Mesendoderm (in vitro differentiated cells): Measurements from ENCODE around the gene GALNT16.

Experiments
- DNase-seq: peaks from one replicate; pipeline ENCODE4 v3.0.0; 2013
- H2AK5ac ChIP-seq: 2 replicates; pipeline ENCODE4 v1.6.1; 2013; ENCODE audit warnings: low read length, inconsistent platforms
- H2BK120ac ChIP-seq: 2 replicates; pipeline ENCODE4 v1.6.1; 2013; ENCODE audit warnings: low read depth, mild to moderate bottlenecking, low read length, moderate library complexity, mixed read lengths
- H2BK15ac ChIP-seq: replicated peaks from 2 replicates; pipeline ENCODE4 v1.6.1; 2013; ENCODE audit warnings: low read depth, mild to moderate bottlenecking, moderate library complexity
- H2BK5ac ChIP-seq: 2 replicates; pipeline ENCODE4 v1.6.1; 2013; ENCODE audit warnings: low read length, inconsistent platforms
- H3K18ac ChIP-seq: 2 replicates; pipeline ENCODE4 v1.6.1; 2013; ENCODE audit warnings: mild to moderate bottlenecking, low read length, mixed read lengths
- H3K23ac ChIP-seq: one replicate; pipeline ENCODE4 v1.6.1; 2013; ENCODE audit warnings: low read length
- H3K27ac ChIP-seq: 2 replicates; pipeline ENCODE4 v1.5.1; 2013; ENCODE audit warnings: low read depth, mild to moderate bottlenecking, inconsistent platforms, low read length, moderate library complexity
- H3K27me3 ChIP-seq: 2 replicates; pipeline ENCODE4 v1.6.1; 2013; ENCODE audit warnings: low read length, control low read depth, mild to moderate bottlenecking, inconsistent platforms; ENCODE audit not compliant: insufficient read depth, poor library complexity
- H3K36me3 ChIP-seq: 2 replicates; pipeline ENCODE4 v1.6.1; 2013; ENCODE audit warnings: low read length, inconsistent platforms; ENCODE audit not compliant: control insufficient read depth, insufficient read depth
- H3K4ac ChIP-seq: one replicate; pipeline ENCODE4 v1.6.1; 2013; ENCODE audit warnings: low read depth, mild to moderate bottlenecking, low read length, moderate library complexity
- H3K4me1 ChIP-seq: 2 replicates; pipeline ENCODE4 v1.6.1; 2013; ENCODE audit warnings: low read depth, low read length, inconsistent platforms; ENCODE audit not compliant: control insufficient read depth
- H3K4me2 ChIP-seq: 2 replicates; pipeline ENCODE4 v1.6.1; 2013; ENCODE audit warnings: low read length
- H3K4me3 ChIP-seq: 2 replicates; pipeline ENCODE4 v1.5.1; 2013; ENCODE audit warnings: mild to moderate bottlenecking, low read length
- H3K56ac ChIP-seq: one replicate; pipeline ENCODE4 v1.6.1; 2013; ENCODE audit warnings: low read length
- H3K79me1 ChIP-seq: 2 replicates; pipeline ENCODE4 v1.6.1; 2013; ENCODE audit warnings: low read length, inconsistent platforms
- H3K79me2 ChIP-seq: 2 replicates; pipeline ENCODE4 v1.6.1; 2013; ENCODE audit warnings: mild to moderate bottlenecking, low read length; ENCODE audit not compliant: control insufficient read depth, insufficient read depth
- H3K9ac ChIP-seq: 2 replicates; pipeline ENCODE4 v1.6.1; 2013; ENCODE audit warnings: low read length, inconsistent platforms
- H4K5ac ChIP-seq: one replicate; pipeline ENCODE4 v1.6.1; 2013; ENCODE audit warnings: low read length
- H4K8ac ChIP-seq: one replicate; pipeline ENCODE4 v1.6.1; 2013; ENCODE audit warnings: low read depth, mild to moderate bottlenecking, control low read depth, low read length, moderate library complexity
- WGBS: extraction: QIAGEN DNeasy Blood & Tissue Kit; methylation state at CpG from one replicate; pipeline ENCODE4 v1.1.7; 2013; ENCODE audit warnings: low lambda C conversion rate, missing lambda C conversion rate; ENCODE audit not compliant: insufficient coverage; ENCODE audit errors: extremely low coverage; 5-methylcytosine and 5-hydroxymethylcytosine counted together

Gene GALNT16

DNA sequence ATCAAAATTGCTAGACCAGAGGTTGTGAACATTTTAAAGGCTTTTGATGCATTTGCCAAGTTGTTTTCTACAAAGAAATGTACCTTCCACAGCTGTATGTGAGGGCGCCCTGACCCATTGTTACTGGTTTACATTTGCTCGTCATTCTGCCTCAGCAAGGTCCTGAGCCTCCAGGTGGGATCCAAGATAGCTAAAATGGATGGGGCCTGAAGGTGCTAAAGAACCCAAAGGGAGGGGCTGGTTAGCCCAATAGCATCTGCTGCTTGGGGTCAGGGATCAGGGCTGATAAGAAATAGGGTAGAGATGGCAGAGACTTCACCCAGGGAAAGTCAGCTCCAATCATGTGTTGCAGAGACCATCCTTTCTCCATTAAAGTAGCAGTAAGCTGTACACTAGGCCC lies 43.1 kb downstream of the GALNT16 start:
- no peak overlapping the region for H2BK120ac ChIP-seq
- no peaks in the 10 kb centered on the region for H3K79me2 ChIP-seq
- H3K9ac ChIP-seq = no peak overlapping the region
- no peak overlapping the region for H3K18ac ChIP-seq
- DNase-seq = no peak
- no peak overlapping the region for H3K4ac ChIP-seq
- no peaks in the 10 kb centered on the region for H3K36me3 ChIP-seq
- no CpG with 5 or more reads among the region's 2 CpGs for WGBS
- H3K79me1 ChIP-seq = no peaks in the 10 kb centered on the region
- H3K27ac ChIP-seq = no peak overlapping the region
- H3K4me2 ChIP-seq = no peak overlapping the region
- H2AK5ac ChIP-seq = no peak overlapping the region
- H3K56ac ChIP-seq = no peak overlapping the region
- H4K5ac ChIP-seq = no peak overlapping the region
- no peak overlapping the region for H3K23ac ChIP-seq
- H2BK5ac ChIP-seq = no peak overlapping the region
- H3K4me3 ChIP-seq = no peak overlapping the region
- no peak overlapping the region for H2BK15ac ChIP-seq
- H3K27me3 ChIP-seq = no peaks in the 10 kb centered on the region
- H4K8ac ChIP-seq = no peak overlapping the region
- H3K4me1 ChIP-seq = no peaks in the 10 kb centered on the region

DNA sequence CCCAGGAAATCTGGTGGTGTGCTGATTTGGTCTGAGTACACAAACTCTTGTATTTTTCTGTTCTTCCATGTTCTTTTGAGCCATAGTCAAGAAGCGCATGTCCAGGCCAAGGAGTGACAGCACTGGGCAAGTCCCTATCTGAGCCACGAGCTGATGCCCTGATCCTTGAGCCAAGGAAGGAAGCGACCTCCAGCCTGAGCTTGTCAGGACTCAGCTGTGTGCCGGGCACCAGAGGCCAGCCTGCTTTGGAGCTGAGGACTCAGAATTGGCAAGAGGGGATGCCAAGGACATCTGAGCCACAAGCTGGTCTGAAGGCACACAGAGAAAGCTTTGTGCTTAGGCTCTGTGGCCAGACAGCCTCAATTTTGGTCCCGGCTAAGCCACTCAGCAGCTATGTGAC lies 52.6 kb downstream of the GALNT16 start:
- Histone ChIP-seq H3K9ac (no peak overlapping the region), H4K8ac (no peak overlapping the region), H3K4me2 (no peak overlapping the region), H2BK15ac (no peak overlapping the region), H3K79me2 (no peaks in the 10 kb centered on the region), H3K27me3 (no peaks in the 10 kb centered on the region), H2BK120ac (no peak overlapping the region), H3K18ac (no peak overlapping the region), H4K5ac (no peak overlapping the region), H3K4me3 (no peak overlapping the region), H3K4ac (no peak overlapping the region), H3K23ac (no peak overlapping the region), H3K36me3 (no peaks in the 10 kb centered on the region), H2BK5ac (no peak overlapping the region), H3K56ac (no peak overlapping the region), H3K79me1 (no peaks in the 10 kb centered on the region), H2AK5ac (no peak overlapping the region), H3K27ac (no peak overlapping the region), H3K4me1 (no peaks in the 10 kb centered on the region)
- DNase-seq = no peak
- no CpG with 5 or more reads among the region's 5 CpGs for WGBS

DNA sequence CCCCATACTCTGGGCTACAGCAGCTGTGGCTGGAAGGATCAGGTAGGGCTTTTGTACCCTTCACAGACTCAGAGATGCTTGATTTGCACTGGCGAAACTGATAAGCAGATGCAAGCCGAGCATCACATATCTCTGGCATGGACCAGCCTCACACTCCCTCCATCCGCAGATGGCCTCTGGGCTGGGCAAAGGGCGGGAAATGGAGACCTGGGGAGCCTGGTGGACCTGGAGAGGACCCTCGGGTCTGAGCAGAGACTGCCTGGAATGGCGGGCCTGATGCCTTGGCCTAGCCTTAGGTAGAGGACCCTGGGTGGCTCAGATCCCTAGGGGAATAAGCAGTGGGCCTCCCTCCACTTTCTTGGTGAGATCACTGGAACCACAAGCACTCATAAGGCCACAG lies 53.2 kb downstream of the GALNT16 start:
- Histone ChIP-seq H3K56ac (no peak overlapping the region), H2BK15ac (no peak overlapping the region), H3K27ac (no peak overlapping the region), H3K4me1 (no peaks in the 10 kb centered on the region), H4K5ac (no peak overlapping the region), H3K18ac (no peak overlapping the region), H3K4me2 (no peak overlapping the region), H3K79me1 (no peaks in the 10 kb centered on the region), H3K27me3 (no peaks in the 10 kb centered on the region), H3K23ac (no peak overlapping the region), H2BK120ac (no peak overlapping the region), H3K36me3 (no peaks in the 10 kb centered on the region), H3K4me3 (no peak overlapping the region), H3K4ac (no peak overlapping the region), H3K9ac (no peak overlapping the region), H2BK5ac (no peak overlapping the region), H3K79me2 (no peaks in the 10 kb centered on the region), H2AK5ac (no peak overlapping the region), H4K8ac (no peak overlapping the region)
- WGBS = no CpG with 5 or more reads among the region's 6 CpGs
- no peak for DNase-seq

GRCh38 chr14:69314327-69314726 lies 54.4 kb downstream of the GALNT16 start:
- H3K79me2 ChIP-seq = no peaks in the 10 kb centered on the region
- no peaks in the 10 kb centered on the region for H3K79me1 ChIP-seq
- H3K23ac ChIP-seq = no peak overlapping the region
- no peak overlapping the region for H2BK15ac ChIP-seq
- WGBS = no CpG with 5 or more reads among the region's 1 CpG
- H3K36me3 ChIP-seq = no peaks in the 10 kb centered on the region
- H3K18ac ChIP-seq = no peak overlapping the region
- no peak overlapping the region for H3K4me2 ChIP-seq
- H3K9ac ChIP-seq = no peak overlapping the region
- H3K4me1 ChIP-seq = no peaks in the 10 kb centered on the region
- no peak overlapping the region for H2BK120ac ChIP-seq
- no peak overlapping the region for H4K5ac ChIP-seq
- no peak overlapping the region for H3K27ac ChIP-seq
- H4K8ac ChIP-seq = no peak overlapping the region
- DNase-seq = no peak
- no peak overlapping the region for H3K4me3 ChIP-seq
- no peak overlapping the region for H3K4ac ChIP-seq
- no peak overlapping the region for H2BK5ac ChIP-seq
- H3K56ac ChIP-seq = no peak overlapping the region
- no peaks in the 10 kb centered on the region for H3K27me3 ChIP-seq
- H2AK5ac ChIP-seq = no peak overlapping the region

DNA sequence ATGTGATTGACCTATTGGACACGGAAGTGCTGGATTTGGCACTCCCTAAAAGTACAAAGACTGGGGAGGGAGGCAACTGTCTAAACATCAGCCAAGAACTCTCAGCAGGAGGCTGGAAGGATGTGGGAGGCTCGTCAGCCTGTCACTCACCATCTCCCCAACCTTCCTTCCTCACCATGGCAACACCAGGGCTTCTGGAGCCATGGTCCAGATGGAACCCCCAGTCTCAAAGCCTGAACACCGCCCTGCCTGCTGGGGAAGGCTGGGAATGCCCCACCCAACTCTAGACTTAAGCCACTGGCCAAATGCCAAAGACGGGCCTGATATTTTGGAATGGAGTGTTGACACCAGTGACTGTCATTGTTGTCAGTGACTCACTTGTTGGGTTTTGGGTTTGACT lies 55.3 kb downstream of the GALNT16 start:
- H2BK5ac ChIP-seq = no peak overlapping the region
- H3K27me3 ChIP-seq = no peaks in the 10 kb centered on the region
- no peak overlapping the region for H2AK5ac ChIP-seq
- no peaks in the 10 kb centered on the region for H3K36me3 ChIP-seq
- H3K4ac ChIP-seq = no peak overlapping the region
- no peak overlapping the region for H3K9ac ChIP-seq
- H3K23ac ChIP-seq = no peak overlapping the region
- no peak overlapping the region for H3K18ac ChIP-seq
- no peaks in the 10 kb centered on the region for H3K4me1 ChIP-seq
- no peak overlapping the region for H2BK120ac ChIP-seq
- no peak overlapping the region for H4K5ac ChIP-seq
- WGBS = no CpG with 5 or more reads among the region's 4 CpGs
- H2BK15ac ChIP-seq = no peak overlapping the region
- H3K4me2 ChIP-seq = no peak overlapping the region
- H3K79me2 ChIP-seq = no peaks in the 10 kb centered on the region
- DNase-seq = no peak
- no peak overlapping the region for H3K27ac ChIP-seq
- H3K4me3 ChIP-seq = no peak overlapping the region
- H3K56ac ChIP-seq = no peak overlapping the region
- no peak overlapping the region for H4K8ac ChIP-seq
- no peaks in the 10 kb centered on the region for H3K79me1 ChIP-seq

DNA sequence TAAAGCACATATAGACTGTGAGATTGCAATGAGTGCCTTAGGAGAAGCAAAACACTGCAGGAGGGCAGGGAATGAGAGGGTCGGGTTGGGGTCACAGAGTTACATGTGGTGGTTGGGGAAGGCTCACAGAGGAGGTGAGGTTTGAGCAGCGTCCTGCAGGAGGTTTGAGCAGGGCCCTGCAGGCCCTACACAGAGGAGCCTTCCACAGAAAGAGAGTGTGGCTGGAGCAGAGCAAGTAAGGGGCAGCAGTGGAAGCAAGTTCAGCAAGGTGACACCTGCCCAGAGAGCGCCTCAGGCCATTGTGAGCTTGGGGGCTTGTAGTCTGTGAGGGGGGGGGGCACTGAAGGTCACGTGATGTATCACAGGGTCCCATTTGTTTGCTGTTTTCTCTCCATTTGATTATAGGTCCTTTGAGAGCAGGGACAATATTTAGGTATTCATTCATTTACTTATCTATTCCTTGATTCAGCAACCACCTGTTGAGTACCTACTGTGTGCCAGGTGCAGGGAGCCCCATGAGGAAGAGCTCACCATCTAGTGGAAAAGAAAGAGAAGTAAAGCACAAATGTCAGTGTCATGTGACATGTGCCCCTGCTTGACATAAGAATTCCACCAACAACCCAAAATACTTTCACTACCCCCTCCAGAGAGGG lies 56.6 kb downstream of the GALNT16 start:
- Histone ChIP-seq H3K23ac (no peak overlapping the region), H4K8ac (no peak overlapping the region), H3K18ac (no peak overlapping the region), H3K4ac (no peak overlapping the region), H3K79me2 (no peaks in the 10 kb centered on the region), H3K79me1 (no peaks in the 10 kb centered on the region), H3K9ac (no peak overlapping the region), H3K27ac (no peak overlapping the region), H3K4me2 (no peak overlapping the region), H3K27me3 (no peaks in the 10 kb centered on the region), H3K56ac (no peak overlapping the region), H4K5ac (no peak overlapping the region), H2BK5ac (no peak overlapping the region), H3K4me3 (no peak overlapping the region), H3K36me3 (no peaks in the 10 kb centered on the region), H2BK15ac (no peak overlapping the region), H3K4me1 (no peaks in the 10 kb centered on the region), H2AK5ac (no peak overlapping the region), H2BK120ac (no peak overlapping the region)
- WGBS = no CpG with 5 or more reads among the region's 4 CpGs
- no peak for DNase-seq
